ENCODE measurements around the gene GIPC2.

Gene GIPC2

GRCh38 chr1:78072216-78072615 lies 26.4 kb downstream of the GIPC2 start:
- DNase-seq (ENCODE audit: extremely low read depth, low read depth), result no peak
- no peak overlapping the region for H3K4me3 ChIP-seq (replicated peaks; ENCODE audit: low read depth, low read length)
- TF ChIP-seq CTCF (IDR thresholded peaks at IDR 0.05; ENCODE audit: low read depth, low read length, missing control alignments), result no peak

GRCh38 chr1:78073441-78073840 lies 27.7 kb downstream of the GIPC2 start:
- TF ChIP-seq CTCF (IDR thresholded peaks at IDR 0.05; ENCODE audit: low read depth, low read length, missing control alignments), result no peak
- H3K4me3 ChIP-seq (replicated peaks; ENCODE audit: low read depth, low read length), result no peak overlapping the region
- no peak for DNase-seq (ENCODE audit: extremely low read depth, low read depth)

GRCh38 chr1:78075621-78076020 lies 29.9 kb downstream of the GIPC2 start:
- no peak for TF ChIP-seq CTCF (IDR thresholded peaks at IDR 0.05; ENCODE audit: low read depth, low read length, missing control alignments)

GRCh38 chr1:78078358-78078757 lies 32.6 kb downstream of the GIPC2 start:
- no peak for TF ChIP-seq CTCF (IDR thresholded peaks at IDR 0.05; ENCODE audit: low read depth, low read length, missing control alignments)
- no peak for DNase-seq (ENCODE audit: extremely low read depth, low read depth)

More at GRCh38 chr1:78075621-78076020, 29.9 kb downstream of the GIPC2 start:
- no peak overlapping the region for H3K4me3 ChIP-seq (replicated peaks; ENCODE audit: low read depth, low read length)
- peak; percentile 63 for DNase-seq (ENCODE audit: extremely low read depth, low read depth)

GRCh38 chr1:78079580-78079979 lies 33.8 kb downstream of the GIPC2 start:
- TF ChIP-seq CTCF (IDR thresholded peaks at IDR 0.05; ENCODE audit: low read depth, low read length, missing control alignments), result no peak
- DNase-seq (ENCODE audit: extremely low read depth, low read depth), result no peak
- H3K4me3 ChIP-seq (replicated peaks; ENCODE audit: low read depth, low read length), result no peak overlapping the region

More at GRCh38 chr1:78078358-78078757, 32.6 kb downstream of the GIPC2 start:
- no peak overlapping the region for H3K4me3 ChIP-seq (replicated peaks; ENCODE audit: low read depth, low read length)

- H3K4me3 ChIP-seq (replicated peaks; ENCODE audit: low read depth, low read length), result no peak overlapping the region
- no peak for TF ChIP-seq CTCF (IDR thresholded peaks at IDR 0.05; ENCODE audit: low read depth, low read length, missing control alignments)
- DNase-seq (ENCODE audit: extremely low read depth, low read depth), result no peak
These were observed 35.0 kb downstream of the GIPC2 start for GRCh38 chr1:78080767-78081166.
